Progenitor cell of endocrine pancreas (in vitro differentiated cells): ENCODE results near the gene AKAP1. TPM values are rescaled to one million over a fixed set of nuclear protein-coding genes. Genes with fewer than 3 reads are reported as not detected.
A peak's percentile ranks its signal among the peaks of the same experiment; 100 is the strongest.

ENCODE experiments used
- DNase-seq: peaks from one replicate; pipeline ENCODE4 v3.0.0; 2021; ENCODE audit warnings: low spot score; ENCODE audit not compliant: unreplicated experiment
- H3K27ac Mint-ChIP-seq: 2 replicates; pipeline ENCODE4 v1.8.0; 2021; ENCODE audit warnings: mild to moderate bottlenecking, moderate library complexity, mixed read lengths
- H3K27me3 Mint-ChIP-seq: 2 replicates; pipeline ENCODE4 v1.8.0; 2021; ENCODE audit warnings: mixed read lengths
- H3K36me3 Mint-ChIP-seq: 2 replicates; pipeline ENCODE4 v1.8.0; 2022; ENCODE audit warnings: mixed read lengths; ENCODE audit not compliant: insufficient read depth
- H3K4me1 Mint-ChIP-seq: 2 replicates; pipeline ENCODE4 v1.8.0; 2021; ENCODE audit warnings: low read depth, mixed read lengths
- H3K4me3 Mint-ChIP-seq: 2 replicates; pipeline ENCODE4 v1.8.0; 2021; ENCODE audit warnings: low read depth, mild to moderate bottlenecking, moderate library complexity, mixed read lengths
- H3K9me3 Mint-ChIP-seq: 2 replicates; pipeline ENCODE4 v1.8.0; 2021; ENCODE audit warnings: low read depth, mixed read lengths
- total RNA-seq: library from RNA; stranded (reverse); gene quantifications from 2 replicates; pipeline ENCODE4 v1.2.1, GENCODE V29; 2021
- TF ChIP-seq, protein P1 (sequence below): fragments of 200-600 bp; sonication (generic); IDR thresholded peaks from one replicate; pipeline ENCODE4 v1.5.0; 2021; ENCODE audit warnings: antibody characterized with exemption, mild to moderate bottlenecking; ENCODE audit not compliant: unreplicated experiment

The AKAP1 gene
- total RNA-seq, 1 donor from 2014 or later = 63.3 TPM

GRCh38 chr17:57109393-57110151 lies 24.5 kb downstream of the AKAP1 start:
- no peaks in the 10 kb centered on the region for H3K27me3 Mint-ChIP-seq
- no peaks in the 10 kb centered on the region for H3K9me3 Mint-ChIP-seq
- no peak overlapping the region for H3K27ac Mint-ChIP-seq
- H3K4me1 Mint-ChIP-seq = peaks cover 19% of the 10 kb centered on the region
- peaks cover 20% of the 10 kb centered on the region for H3K36me3 Mint-ChIP-seq
- H3K4me3 Mint-ChIP-seq = no peak overlapping the region
- DNase-seq = no peak
- TF ChIP-seq, protein P1, sequence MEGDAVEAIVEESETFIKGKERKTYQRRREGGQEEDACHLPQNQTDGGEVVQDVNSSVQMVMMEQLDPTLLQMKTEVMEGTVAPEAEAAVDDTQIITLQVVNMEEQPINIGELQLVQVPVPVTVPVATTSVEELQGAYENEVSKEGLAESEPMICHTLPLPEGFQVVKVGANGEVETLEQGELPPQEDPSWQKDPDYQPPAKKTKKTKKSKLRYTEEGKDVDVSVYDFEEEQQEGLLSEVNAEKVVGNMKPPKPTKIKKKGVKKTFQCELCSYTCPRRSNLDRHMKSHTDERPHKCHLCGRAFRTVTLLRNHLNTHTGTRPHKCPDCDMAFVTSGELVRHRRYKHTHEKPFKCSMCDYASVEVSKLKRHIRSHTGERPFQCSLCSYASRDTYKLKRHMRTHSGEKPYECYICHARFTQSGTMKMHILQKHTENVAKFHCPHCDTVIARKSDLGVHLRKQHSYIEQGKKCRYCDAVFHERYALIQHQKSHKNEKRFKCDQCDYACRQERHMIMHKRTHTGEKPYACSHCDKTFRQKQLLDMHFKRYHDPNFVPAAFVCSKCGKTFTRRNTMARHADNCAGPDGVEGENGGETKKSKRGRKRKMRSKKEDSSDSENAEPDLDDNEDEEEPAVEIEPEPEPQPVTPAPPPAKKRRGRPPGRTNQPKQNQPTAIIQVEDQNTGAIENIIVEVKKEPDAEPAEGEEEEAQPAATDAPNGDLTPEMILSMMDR = peak; percentile 27

DNA sequence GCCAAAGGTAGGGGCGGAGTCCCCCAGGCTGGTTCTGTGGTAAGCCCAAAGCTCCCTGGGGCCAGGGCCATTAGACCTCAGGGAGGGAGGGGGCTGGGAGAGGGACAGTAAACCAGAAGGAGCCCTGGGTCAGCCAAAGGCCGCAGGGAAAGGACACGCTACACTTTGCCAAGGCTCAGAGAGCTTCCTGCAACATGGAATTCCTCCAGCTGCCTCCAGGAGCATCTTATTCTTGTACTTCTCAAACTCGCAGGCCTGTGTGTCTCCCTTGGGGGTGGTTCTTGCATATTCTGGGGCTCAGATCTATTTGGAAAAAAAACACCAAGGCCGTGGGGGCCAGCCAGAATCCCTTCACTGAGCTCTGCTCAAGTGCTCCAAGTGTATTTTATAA lies 25.1 kb downstream of the AKAP1 start:
- Mint-ChIP-seq H3K27ac (no peak overlapping the region), H3K27me3 (no peaks in the 10 kb centered on the region), H3K9me3 (no peaks in the 10 kb centered on the region), H3K4me1 (peaks cover 19% of the 10 kb centered on the region), H3K36me3 (peaks cover 21% of the 10 kb centered on the region), H3K4me3 (no peak overlapping the region)
- no peak for DNase-seq
- TF ChIP-seq, protein P1 = no peak

GRCh38 chr17:57110579-57111325 lies 25.7 kb downstream of the AKAP1 start:
- TF ChIP-seq, protein P1 = no peak
- H3K9me3 Mint-ChIP-seq = no peaks in the 10 kb centered on the region
- H3K27ac Mint-ChIP-seq = no peak overlapping the region
- H3K4me1 Mint-ChIP-seq = peaks cover 19% of the 10 kb centered on the region
- H3K27me3 Mint-ChIP-seq = no peaks in the 10 kb centered on the region
- no peak for DNase-seq
- no peak overlapping the region for H3K4me3 Mint-ChIP-seq
- H3K36me3 Mint-ChIP-seq = peaks cover 21% of the 10 kb centered on the region

DNA sequence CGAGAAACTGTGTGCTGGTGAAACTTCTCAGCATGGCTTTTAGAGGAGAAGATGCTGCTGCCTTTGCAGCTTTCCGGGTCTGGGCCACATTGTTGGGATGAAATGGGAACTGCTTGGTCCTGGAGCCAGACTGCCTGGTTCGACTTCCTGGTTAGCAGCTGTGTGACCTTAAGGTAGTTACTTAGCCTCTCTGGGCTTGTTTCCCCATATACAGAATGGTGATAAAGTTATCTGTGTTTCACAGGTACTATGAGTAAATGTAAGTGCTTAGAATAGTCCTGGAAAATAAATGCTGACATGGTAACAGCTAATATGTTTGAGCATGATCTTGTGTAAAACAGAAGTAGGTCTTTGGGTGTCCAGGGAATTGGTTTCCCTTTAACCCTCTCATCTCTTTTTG lies 26.3 kb downstream of the AKAP1 start:
- Mint-ChIP-seq H3K4me3 (no peak overlapping the region), H3K36me3 (peaks cover 15% of the 10 kb centered on the region), H3K4me1 (peaks cover 13% of the 10 kb centered on the region)

GRCh38 chr17:57113011-57113410 lies 28.0 kb downstream of the AKAP1 start:
- Mint-ChIP-seq H3K27me3 (no peaks in the 10 kb centered on the region), H3K9me3 (no peaks in the 10 kb centered on the region), H3K36me3 (peaks cover 17% of the 10 kb centered on the region), H3K27ac (no peak overlapping the region), H3K4me1 (peaks cover 1% of the 10 kb centered on the region), H3K4me3 (no peak overlapping the region)
- DNase-seq = no peak
- TF ChIP-seq, protein P1 = no peak

More for the DNA sequence above, 26.3 kb downstream of the AKAP1 start:
- no peak for DNase-seq
- TF ChIP-seq, protein P1 = no peak
- Mint-ChIP-seq H3K27me3 (no peaks in the 10 kb centered on the region), H3K9me3 (no peaks in the 10 kb centered on the region), H3K27ac (no peak overlapping the region)
